H1 (cell line): ENCODE results near the gene PLPPR4. TPM values are rescaled to one million over a fixed set of nuclear protein-coding genes. Genes with fewer than 3 reads are reported as not detected.

Experiments
- CTCF ChIA-PET: fragments of 300-600 bp; sonication (Branson Sonifier 250); formaldehyde crosslinking; loops from one replicate; lab custom pipeline; 2021; ENCODE audit not compliant: partially characterized antibody; lab: Charles Lee
- POLR2A ChIA-PET: fragments of 300-600 bp; sonication (Branson Sonifier 250); formaldehyde crosslinking; loops from one replicate; lab custom pipeline; 2021; ENCODE audit warnings: inconsistent platforms; ENCODE audit not compliant: partially characterized antibody; lab: Charles Lee
- DNase-seq, 2 experiments: peaks; one replicate each; pipeline versions ENCODE4 v3.0.0 to v3.0.0-alpha.2; 2010 to 2022; ENCODE audit warnings: low spot score in 2 of 2, low read depth in 1 of 2, mixed read lengths in 1 of 2
- FAIRE-seq: peaks from 2 replicates; lab custom pipeline; 2011; peaks lifted over from hg19 to GRCh38; lab: Jason Lieb, UNC
- H2AFZ ChIP-seq: 2 replicates; pipeline ENCODE4 v1.8.1; 2012; ENCODE audit warnings: low read length, inconsistent platforms
- H2AK5ac ChIP-seq: 2 replicates; pipeline ENCODE4 v1.6.1; 2013; ENCODE audit warnings: low read depth, low read length
- H2BK120ac ChIP-seq: replicated peaks from 2 replicates; pipeline ENCODE3; 2013; ENCODE audit warnings: low read depth, low read length, inconsistent platforms
- H2BK12ac ChIP-seq: 2 replicates; pipeline ENCODE4 v1.6.1; 2013; ENCODE audit warnings: low read depth, low read length
- H2BK15ac ChIP-seq: 2 replicates; pipeline ENCODE4 v1.6.1; 2013; ENCODE audit warnings: low read length
- H2BK20ac ChIP-seq: 2 replicates; pipeline ENCODE4 v1.6.1; 2013; ENCODE audit warnings: low read length
- H2BK5ac ChIP-seq: 2 replicates; pipeline ENCODE4 v1.6.1; 2013; ENCODE audit warnings: low read depth, low read length
- H3K14ac ChIP-seq: 2 replicates; pipeline ENCODE4 v1.6.1; 2013; ENCODE audit warnings: inconsistent platforms; ENCODE audit not compliant: insufficient read length
- H3K18ac ChIP-seq: 2 replicates; pipeline ENCODE4 v1.6.1; 2013; ENCODE audit warnings: low read length; ENCODE audit errors: extremely low read depth
- H3K23ac ChIP-seq: 2 replicates; pipeline ENCODE4 v1.6.1; 2013; ENCODE audit warnings: inconsistent platforms; ENCODE audit not compliant: insufficient read length
- H3K23me2 ChIP-seq: 2 replicates; pipeline ENCODE4 v1.6.1; 2013; ENCODE audit warnings: low read depth, low read length
- H3K27ac ChIP-seq: 2 replicates; pipeline ENCODE4 v1.6.1; 2011; ENCODE audit warnings: low read depth, low read length, inconsistent platforms
- H3K27me3 ChIP-seq, 4 experiments: replicated peaks in 1 of 4; 1 replicate in 1 of 4; 2 replicates in 3 of 4; pipeline versions ENCODE4 v1.6.1 to v1.8.1; 2011 to 2013; ENCODE audit warnings: low read length in 3 of 4, mild to moderate bottlenecking in 3 of 4, inconsistent platforms in 2 of 4, mixed read lengths in 2 of 4, moderate library complexity in 1 of 4; ENCODE audit not compliant: control insufficient read depth in 3 of 4, insufficient read depth in 3 of 4; ENCODE audit errors: extremely low read depth in 1 of 4
- H3K36me3 ChIP-seq, 4 experiments: 2 replicates each; pipeline versions ENCODE4 v1.6.1 to v1.8.1; 2011 to 2013; ENCODE audit warnings: mild to moderate bottlenecking in 4 of 4, low read length in 3 of 4, moderate library complexity in 2 of 4, control low read depth in 1 of 4, inconsistent platforms in 1 of 4; ENCODE audit not compliant: insufficient read depth in 4 of 4, control insufficient read depth in 2 of 4
- H3K4ac ChIP-seq: replicated peaks from 2 replicates; pipeline ENCODE3; 2013; ENCODE audit warnings: low read length, low read depth, mixed read lengths, inconsistent platforms; ENCODE audit not compliant: insufficient read length
- H3K4me1 ChIP-seq, 4 experiments: replicated peaks in 1 of 4; 1 replicate in 1 of 4; 2 replicates in 3 of 4; pipeline versions ENCODE4 v1.6.1 to v1.8.1; 2011 to 2013; ENCODE audit warnings: low read length in 3 of 4, inconsistent platforms in 2 of 4, mixed read lengths in 1 of 4; ENCODE audit not compliant: insufficient read depth in 4 of 4, control insufficient read depth in 3 of 4
- H3K4me2 ChIP-seq, 2 experiments: 2 replicates each; pipeline versions ENCODE4 v1.6.1 to v1.8.1; 2011 to 2013; ENCODE audit warnings: low read depth in 2 of 2, low read length in 2 of 2, control low read depth in 1 of 2, inconsistent platforms in 1 of 2, mild to moderate bottlenecking in 1 of 2; ENCODE audit not compliant: insufficient read depth in 1 of 2
- H3K4me3 ChIP-seq, 4 experiments: fragments of 200-600, 300-600 bp in 1 of 4; sonication (generic), shearing (Covaris generic), sonication (Bioruptor Twin) in 1 of 4; 2 replicates each; pipeline versions ENCODE4 v1.5.1 to v1.8.1; 2011 to 2016; ENCODE audit warnings: low read length in 4 of 4, low read depth in 3 of 4, control low read depth in 2 of 4, inconsistent platforms in 2 of 4, mild to moderate bottlenecking in 2 of 4, mixed read lengths in 1 of 4, moderate library complexity in 1 of 4; ENCODE audit not compliant: insufficient read depth in 2 of 4; ENCODE audit errors: extremely low read depth in 1 of 4
- H3K56ac ChIP-seq: replicated peaks from 2 replicates; pipeline ENCODE3; 2013; ENCODE audit warnings: low read depth, mild to moderate bottlenecking, mixed read lengths, low read length, inconsistent platforms; ENCODE audit not compliant: insufficient read length
- H3K79me1 ChIP-seq: 2 replicates; pipeline ENCODE4 v1.6.1; 2013; ENCODE audit warnings: low read depth, low read length, control low read depth
- H3K79me2 ChIP-seq, 2 experiments: 2 replicates each; pipeline versions ENCODE4 v1.6.1 to v1.8.1; 2012 to 2013; ENCODE audit warnings: low read length in 2 of 2, mild to moderate bottlenecking in 2 of 2, inconsistent platforms in 1 of 2; ENCODE audit not compliant: insufficient read depth in 2 of 2, control insufficient read depth in 1 of 2
- H3K9ac ChIP-seq, 4 experiments: replicated peaks in 1 of 4; 1 replicate in 1 of 4; 2 replicates in 3 of 4; pipeline versions ENCODE4 v1.6.1 to v1.8.1; 2011 to 2013; ENCODE audit warnings: low read depth in 3 of 4, low read length in 3 of 4, control low read depth in 2 of 4, mild to moderate bottlenecking in 2 of 4, moderate library complexity in 2 of 4, inconsistent platforms in 1 of 4; ENCODE audit errors: extremely low read depth in 1 of 4
- H3K9me3 ChIP-seq, 2 experiments: 2 replicates each; pipeline versions ENCODE4 v1.6.1 to v1.8.1; 2012 to 2013; ENCODE audit warnings: mild to moderate bottlenecking in 2 of 2, moderate library complexity in 2 of 2, control low read depth in 1 of 2, inconsistent platforms in 1 of 2, low read depth in 1 of 2, low read length in 1 of 2, mixed read lengths in 1 of 2; ENCODE audit not compliant: insufficient read depth in 2 of 2
- H4K20me1 ChIP-seq, 2 experiments: replicated peaks in 1 of 2; 2 replicates each; pipeline versions ENCODE3 to v1.8.1; 2011 to 2013; ENCODE audit warnings: inconsistent platforms in 2 of 2, low read length in 2 of 2, mild to moderate bottlenecking in 1 of 2; ENCODE audit not compliant: insufficient read depth in 2 of 2, control insufficient read depth in 1 of 2
- H4K5ac ChIP-seq: 2 replicates; pipeline ENCODE4 v1.6.1; 2013; ENCODE audit warnings: low read length, low read depth, mixed read lengths, inconsistent platforms; ENCODE audit not compliant: insufficient read length
- H4K8ac ChIP-seq: 2 replicates; pipeline ENCODE4 v1.8.0; 2013; ENCODE audit warnings: mild to moderate bottlenecking, moderate library complexity, low read length, inconsistent platforms; ENCODE audit not compliant: insufficient read depth; ENCODE audit errors: extremely low read depth
- H4K91ac ChIP-seq: replicated peaks from 2 replicates; pipeline ENCODE3; 2013; ENCODE audit warnings: low read length, mixed read lengths, inconsistent platforms; ENCODE audit not compliant: insufficient read length
- BACH1 ChIP-seq: IDR thresholded peaks from 2 replicates; pipeline ENCODE4 v1.6.1; 2012; ENCODE audit warnings: low read length, improper control_type of control experiment
- BCL11A ChIP-seq, 2 experiments: IDR thresholded peaks; one replicate each; pipeline ENCODE4 v1.6.1; 2011; ENCODE audit warnings: low read depth in 2 of 2, low read length in 2 of 2, mild to moderate bottlenecking in 2 of 2
- CBX5 ChIP-seq: fragments of 300-800, 300-1000 bp; sonication (generic); IDR thresholded peaks from 2 replicates; pipeline ENCODE4 v1.7.1; 2016; ENCODE audit warnings: antibody characterized with exemption, low read length, low read depth
- FOSL1 ChIP-seq: IDR thresholded peaks from 2 replicates; pipeline ENCODE4 v1.6.1; 2011; ENCODE audit warnings: mild to moderate bottlenecking, low read depth, low read length, moderate library complexity; ENCODE audit not compliant: insufficient read depth
- GABPA ChIP-seq: IDR thresholded peaks from 2 replicates; pipeline ENCODE4 v1.6.1; 2011; ENCODE audit warnings: mild to moderate bottlenecking, low read length, moderate library complexity, borderline replicate concordance; ENCODE audit not compliant: insufficient read depth
- USF2 ChIP-seq: IDR thresholded peaks from 2 replicates; pipeline ENCODE4 v1.6.1; 2011; ENCODE audit warnings: low read length, improper control_type of control experiment
- whole genome bisulfite sequencing, 2 experiments: shearing (Covaris generic) in 1 of 2; methylation state at CpG; one replicate each; pipeline versions ENCODE4 v1.1.6 to v1.1.7; 2013 to 2015; ENCODE audit warnings: low lambda C conversion rate in 2 of 2, mixed read lengths in 2 of 2, inconsistent platforms in 1 of 2, low coverage in 1 of 2, missing lambda C conversion rate in 1 of 2; ENCODE audit not compliant: insufficient replicate concordance in 2 of 2, insufficient coverage in 1 of 2, insufficient read length in 1 of 2; ENCODE audit errors: extremely low coverage in 1 of 2, missing lambda C conversion rate in 1 of 2; 5-methylcytosine and 5-hydroxymethylcytosine counted together
- polyA plus RNA-seq, 7 experiments: library from polyadenylated mRNA; depleted of rRNA in 3 of 7; stranded (reverse) in 5 of 7; unstranded in 2 of 7; fragments of >200 nt in 5 of 7; fragments of 200-250 nt in 2 of 7; gene quantifications; 1 replicate in 5 of 7; 2 replicates in 1 of 7; 4 replicates in 1 of 7; pipeline versions ENCODE4 v1.2.1 to v1.2.3, GENCODE V29; 2011 to 2013; ENCODE audit warnings: missing spikeins in 2 of 7, mixed read lengths in 2 of 7
- total RNA-seq: library from RNA; stranded (reverse); fragmentation: NEBNext Ultra II Directional; extraction: Animal tissue kit (Norgen Biotek cat#: 25700); gene quantifications from 2 replicates; pipeline ENCODE4 v1.2.1, GENCODE V29; 2021

Gene PLPPR4
- total and polyA plus RNA-seq, 2 of the 8 experiments (the other 6 are each of a cell fraction or from before 2014, with no cell fraction given), result 0.74 to 2.2 TPM

GRCh38 chr1:99348397-99349132 lies 84.3 kb downstream of the PLPPR4 start:
- Histone ChIP-seq H3K18ac (no peak overlapping the region), H3K4me3 (no peak overlapping the region), H2AK5ac (no peak overlapping the region), H4K20me1 (no peaks in the 10 kb centered on the region), H2BK20ac (no peak overlapping the region), H2BK12ac (no peak overlapping the region), H3K36me3 (no peaks in the 10 kb centered on the region), H3K27ac (no peak overlapping the region), H3K4me1 (no peaks in the 10 kb centered on the region), H3K56ac (no peak overlapping the region), H3K9me3 (no peaks in the 10 kb centered on the region), H3K79me1 (no peaks in the 10 kb centered on the region), H3K23me2 (no peaks in the 10 kb centered on the region), H2BK120ac (no peak overlapping the region), H2AFZ (no peak overlapping the region), H3K4ac (no peak overlapping the region), H3K79me2 (no peaks in the 10 kb centered on the region), H4K91ac (no peak overlapping the region), H3K14ac (no peak overlapping the region), H3K9ac (no peak overlapping the region), H3K4me2 (no peak overlapping the region), H2BK5ac (no peak overlapping the region), H2BK15ac (no peak overlapping the region), H4K5ac (no peak overlapping the region), H4K8ac (no peak overlapping the region), H3K27me3 (no peaks in the 10 kb centered on the region), H3K23ac (no peak overlapping the region)
- FAIRE-seq, result no peak
- WGBS, 2 experiments, result 89% methylated on average over 5 of the region's 5 CpGs; no CpG with 5 or more reads in 1 of the 2 experiments
- ChIA-PET CTCF (interaction anchor here (1.8 to 1.9 kb wide), 2 partner anchors 11 to 22 kb away, joined by 6 to 11 read pairs; no protein-coding TSS in a partner anchor), POLR2A (no interaction called here)
- no peak for DNase-seq
- TF ChIP-seq BCL11A (IDR thresholded peaks at IDR 0.05; ENCODE audit: low read depth in 2 of 2, low read length in 2 of 2), result no peak
- no peak for TF ChIP-seq BACH1
- no peak for TF ChIP-seq FOSL1
- TF ChIP-seq GABPA, result no peak
- no peak for TF ChIP-seq USF2
- TF ChIP-seq CBX5, result no peak
